Measurements from ENCODE around the gene PPP2R5C. TPM values are rescaled to one million over a fixed set of nuclear protein-coding genes. Genes with fewer than 3 reads are reported as not detected.

PPP2R5C gene
- total and polyA plus RNA-seq, 2 donors (not counting 3 experiments of a cell fraction or from before 2014, with no cell fraction given), result 42.6 to 83.6 TPM

GRCh38 chr14:101716077-101716950 lies 45.2 kb upstream of the PPP2R5C start:
- H3K36me3 ChIP-seq (ENCODE audit: control insufficient read depth in 2 of 2, extremely low read depth in 1 of 2, insufficient read depth in 2 of 2, low read length in 2 of 2), result no peaks in the 10 kb centered on the region
- dilution Hi-C loops (cut with MboI; ENCODE audit: extremely low pct_ligation_motif_present, low sequenced_read_pairs), result no loop called here

GRCh38 chr14:101716956-101717662 lies 44.4 kb upstream of the PPP2R5C start:
- Histone ChIP-seq H3K27ac (ENCODE audit: insufficient read depth, low read depth, low read length) (no peak overlapping the region), H3K4me1 (ENCODE audit: control insufficient read depth, extremely low read depth, insufficient read depth, low read length) (peaks cover 9% of the 10 kb centered on the region), H2AFZ (ENCODE audit: low read depth, low read length) (no peak overlapping the region), H3K36me3 (ENCODE audit: control insufficient read depth in 2 of 2, extremely low read depth in 1 of 2, insufficient read depth in 2 of 2, low read length in 2 of 2) (no peaks in the 10 kb centered on the region), H4K20me1 (replicated peaks; ENCODE audit: control insufficient read depth, extremely low read depth, insufficient read depth, low read length) (no peaks in the 10 kb centered on the region), H3K4me2 (ENCODE audit: insufficient read depth, low read length) (no peak overlapping the region), H3K79me2 (ENCODE audit: control insufficient read depth, insufficient read depth, low read length) (no peaks in the 10 kb centered on the region), H3K9me3 (replicated peaks; ENCODE audit: control insufficient read depth, insufficient read depth, low read length) (no peaks in the 10 kb centered on the region), H3K9me1 (replicated peaks; ENCODE audit: control insufficient read depth, extremely low read depth, insufficient read depth, low read length) (no peaks in the 10 kb centered on the region), H3K4me3 (replicated peaks in 1 of 3; ENCODE audit: insufficient read depth in 1 of 3, low read depth in 1 of 3, low read length in 3 of 3) (no peak overlapping the region), H3K9ac (replicated peaks; ENCODE audit: extremely low read depth, insufficient read depth, low read length) (no peak overlapping the region), H3K27me3 (ENCODE audit: control insufficient read depth in 2 of 2, insufficient read depth in 2 of 2, low read length in 2 of 2) (peaks cover 21 to 27% of the 10 kb centered on the region in 2 experiments)
- DNase-seq (ENCODE audit: low read depth, low spot score) (no peak), FAIRE-seq (no peak)
- TF ChIP-seq GATA2 (IDR thresholded peaks at IDR 0.05; ENCODE audit: insufficient read depth, insufficient read length, low read depth, low read length) (no peak), CTCF (IDR thresholded peaks at IDR 0.05; ENCODE audit: extremely low read depth in 1 of 2, insufficient read depth in 1 of 2, low read depth in 1 of 2, low read length in 2 of 2) (no peak), MYC (IDR thresholded peaks at IDR 0.05; ENCODE audit: low read depth, low read length) (no peak), JUN (IDR thresholded peaks at IDR 0.05; ENCODE audit: borderline replicate concordance, insufficient read depth, insufficient read length, low read depth) (no peak)
- CTCF ChIA-PET, result no interaction called here
- intact Hi-C loops (cut with micrococcal nuclease), result no loop called here
- POLR2A ChIA-PET, result no interaction called here
- no TSS peak for BruUV-seq (replicated peaks)
- dilution Hi-C loops (cut with MboI; ENCODE audit: extremely low pct_ligation_motif_present, low sequenced_read_pairs), result no loop called here

More at GRCh38 chr14:101716077-101716950, 45.2 kb upstream of the PPP2R5C start:
- intact Hi-C loops (cut with micrococcal nuclease), result no loop called here
- FAIRE-seq (no peak), DNase-seq (ENCODE audit: low read depth, low spot score) (no peak)
- no peaks in the 10 kb centered on the region for H4K20me1 ChIP-seq (replicated peaks; ENCODE audit: control insufficient read depth, extremely low read depth, insufficient read depth, low read length)
- ChIA-PET POLR2A (no interaction called here), CTCF (interaction anchor here (1.4 kb wide), 1 partner anchor 9 kb away, joined by 4 read pairs; no protein-coding TSS in a partner anchor)
- no peak overlapping the region for H2AFZ ChIP-seq (ENCODE audit: low read depth, low read length)
- H3K79me2 ChIP-seq (ENCODE audit: control insufficient read depth, insufficient read depth, low read length), result no peaks in the 10 kb centered on the region
- H3K4me3 ChIP-seq (replicated peaks in 1 of 3; ENCODE audit: insufficient read depth in 1 of 3, low read depth in 1 of 3, low read length in 3 of 3), result no peak overlapping the region
- H3K4me1 ChIP-seq (ENCODE audit: control insufficient read depth, extremely low read depth, insufficient read depth, low read length), result peaks cover 2% of the 10 kb centered on the region
- no peak overlapping the region for H3K27ac ChIP-seq (ENCODE audit: insufficient read depth, low read depth, low read length)
- BruUV-seq (replicated peaks), result no TSS peak
- H3K9me3 ChIP-seq (replicated peaks; ENCODE audit: control insufficient read depth, insufficient read depth, low read length), result no peaks in the 10 kb centered on the region
- H3K4me2 ChIP-seq (ENCODE audit: insufficient read depth, low read length), result no peak overlapping the region
- peaks cover 21 to 27% of the 10 kb centered on the region in 2 experiments for H3K27me3 ChIP-seq (ENCODE audit: control insufficient read depth in 2 of 2, insufficient read depth in 2 of 2, low read length in 2 of 2)
- TF ChIP-seq JUN (IDR thresholded peaks at IDR 0.05; ENCODE audit: borderline replicate concordance, insufficient read depth, insufficient read length, low read depth) (no peak), GATA2 (IDR thresholded peaks at IDR 0.05; ENCODE audit: insufficient read depth, insufficient read length, low read depth, low read length) (no peak)
- TF ChIP-seq, protein P1, sequence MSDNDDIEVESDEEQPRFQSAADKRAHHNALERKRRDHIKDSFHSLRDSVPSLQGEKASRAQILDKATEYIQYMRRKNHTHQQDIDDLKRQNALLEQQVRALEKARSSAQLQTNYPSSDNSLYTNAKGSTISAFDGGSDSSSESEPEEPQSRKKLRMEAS (IDR thresholded peaks at IDR 0.05; ENCODE audit: insufficient read depth, insufficient read length), result no peak
- no peaks in the 10 kb centered on the region for H3K9me1 ChIP-seq (replicated peaks; ENCODE audit: control insufficient read depth, extremely low read depth, insufficient read depth, low read length)
- no peak overlapping the region for H3K9ac ChIP-seq (replicated peaks; ENCODE audit: extremely low read depth, insufficient read depth, low read length)
